Prostate gland (tissue), 2 donors: Measurements from ENCODE around the gene RO60.

Experiments
- POLR2A ChIP-seq: fragments of 450-650 bp; IDR thresholded peaks from one replicate; pipeline ENCODE4 v1.6.1; 2016; ENCODE audit warnings: antibody characterized with exemption, mild to moderate bottlenecking
- TF ChIP-seq, protein P1 (sequence below), 4 experiments: fragments of 200-600 bp in 2 of 4; fragments of 450-650 bp in 2 of 4; sonication (generic) in 2 of 4; IDR thresholded peaks; 1 replicate in 3 of 4; 2 replicates in 1 of 4; pipeline ENCODE4 v1.5.1; 2016 to 2019; ENCODE audit warnings: antibody characterized with exemption in 4 of 4, mild to moderate bottlenecking in 2 of 4, moderate library complexity in 2 of 4

DNA sequence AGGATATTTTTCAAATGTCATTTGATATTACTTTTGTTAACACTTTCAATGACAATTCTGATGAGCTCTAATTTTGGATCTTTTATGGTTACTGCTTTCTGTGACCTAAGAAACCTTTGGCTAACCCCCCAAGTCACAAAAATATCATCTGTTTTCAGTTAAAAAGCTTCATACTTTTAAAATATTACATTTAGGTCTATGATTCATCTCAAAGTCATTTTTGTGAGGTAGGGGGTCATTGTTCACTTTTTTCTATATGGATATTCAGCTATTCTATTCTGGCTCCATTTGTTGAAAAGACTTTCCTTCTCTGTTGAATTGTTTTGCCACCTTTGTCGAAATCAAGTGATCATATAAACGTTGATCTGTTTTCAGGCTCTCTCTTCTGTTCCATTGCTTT is 45.0 kb upstream of the RO60 start:
- no peak for TF ChIP-seq POLR2A
- TF ChIP-seq, protein P1, sequence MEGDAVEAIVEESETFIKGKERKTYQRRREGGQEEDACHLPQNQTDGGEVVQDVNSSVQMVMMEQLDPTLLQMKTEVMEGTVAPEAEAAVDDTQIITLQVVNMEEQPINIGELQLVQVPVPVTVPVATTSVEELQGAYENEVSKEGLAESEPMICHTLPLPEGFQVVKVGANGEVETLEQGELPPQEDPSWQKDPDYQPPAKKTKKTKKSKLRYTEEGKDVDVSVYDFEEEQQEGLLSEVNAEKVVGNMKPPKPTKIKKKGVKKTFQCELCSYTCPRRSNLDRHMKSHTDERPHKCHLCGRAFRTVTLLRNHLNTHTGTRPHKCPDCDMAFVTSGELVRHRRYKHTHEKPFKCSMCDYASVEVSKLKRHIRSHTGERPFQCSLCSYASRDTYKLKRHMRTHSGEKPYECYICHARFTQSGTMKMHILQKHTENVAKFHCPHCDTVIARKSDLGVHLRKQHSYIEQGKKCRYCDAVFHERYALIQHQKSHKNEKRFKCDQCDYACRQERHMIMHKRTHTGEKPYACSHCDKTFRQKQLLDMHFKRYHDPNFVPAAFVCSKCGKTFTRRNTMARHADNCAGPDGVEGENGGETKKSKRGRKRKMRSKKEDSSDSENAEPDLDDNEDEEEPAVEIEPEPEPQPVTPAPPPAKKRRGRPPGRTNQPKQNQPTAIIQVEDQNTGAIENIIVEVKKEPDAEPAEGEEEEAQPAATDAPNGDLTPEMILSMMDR (IDR thresholded peaks at IDR 0.05): no peak
